PFSK-1 (cell line): ENCODE data around the gene PKMYT1.

Experiments
- FOXP2 ChIP-seq: optimal IDR thresholded peaks from 2 replicates; pipeline ENCODE3; 2011; ENCODE audit warnings: borderline replicate concordance, control low read depth, inconsistent platforms; ENCODE audit not compliant: insufficient read depth; ENCODE audit errors: extremely low read length, extremely low read depth
- POLR2AphosphoS5 ChIP-seq: IDR thresholded peaks from 2 replicates; pipeline ENCODE4 v1.6.1; 2012; ENCODE audit warnings: low read depth, mild to moderate bottlenecking, control low read depth, low read length, moderate library complexity
- SIN3A ChIP-seq: IDR thresholded peaks from 2 replicates; pipeline ENCODE4 v1.6.1; 2012; ENCODE audit warnings: mild to moderate bottlenecking, low read length, moderate library complexity, borderline replicate concordance; ENCODE audit not compliant: insufficient read depth
- TAF1 ChIP-seq: IDR thresholded peaks from 2 replicates; pipeline ENCODE4 v1.6.1; 2012; ENCODE audit warnings: low read length, control low read depth, borderline replicate concordance; ENCODE audit not compliant: insufficient read depth
- TF ChIP-seq, protein P1 (sequence below), 2 experiments: IDR thresholded peaks; 2 replicates each; pipeline versions ENCODE4 v1.6.1 to v1.8.0; 2011 to 2012; ENCODE audit warnings: low read depth in 2 of 2, low read length in 2 of 2, control low read depth in 1 of 2, inconsistent platforms in 1 of 2, mild to moderate bottlenecking in 1 of 2, moderate library complexity in 1 of 2; ENCODE audit not compliant: insufficient read depth in 1 of 2

Gene PKMYT1

DNA sequence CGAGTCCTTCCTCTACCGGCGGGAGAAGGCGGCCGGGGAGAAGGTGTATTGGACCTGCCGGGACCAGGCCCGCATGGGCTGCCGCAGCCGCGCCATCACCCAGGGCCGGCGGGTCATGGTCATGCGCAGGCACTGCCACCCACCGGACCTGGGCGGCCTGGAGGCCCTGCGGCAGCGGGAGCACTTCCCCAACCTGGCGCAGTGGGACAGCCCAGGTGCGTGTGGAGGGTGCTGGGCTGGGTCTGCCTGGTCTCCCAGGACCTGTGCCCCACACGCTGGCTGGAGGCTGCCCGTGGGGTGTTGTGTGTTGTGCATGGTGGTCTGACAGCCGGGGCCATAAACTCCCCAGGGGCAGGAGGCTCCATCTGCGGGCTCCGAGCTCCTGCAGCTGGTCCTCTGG lies 43.1 kb downstream of the PKMYT1 start:
- TF ChIP-seq TAF1 = no peak
- TF ChIP-seq POLR2AphosphoS5 = no peak
- TF ChIP-seq, protein P1, sequence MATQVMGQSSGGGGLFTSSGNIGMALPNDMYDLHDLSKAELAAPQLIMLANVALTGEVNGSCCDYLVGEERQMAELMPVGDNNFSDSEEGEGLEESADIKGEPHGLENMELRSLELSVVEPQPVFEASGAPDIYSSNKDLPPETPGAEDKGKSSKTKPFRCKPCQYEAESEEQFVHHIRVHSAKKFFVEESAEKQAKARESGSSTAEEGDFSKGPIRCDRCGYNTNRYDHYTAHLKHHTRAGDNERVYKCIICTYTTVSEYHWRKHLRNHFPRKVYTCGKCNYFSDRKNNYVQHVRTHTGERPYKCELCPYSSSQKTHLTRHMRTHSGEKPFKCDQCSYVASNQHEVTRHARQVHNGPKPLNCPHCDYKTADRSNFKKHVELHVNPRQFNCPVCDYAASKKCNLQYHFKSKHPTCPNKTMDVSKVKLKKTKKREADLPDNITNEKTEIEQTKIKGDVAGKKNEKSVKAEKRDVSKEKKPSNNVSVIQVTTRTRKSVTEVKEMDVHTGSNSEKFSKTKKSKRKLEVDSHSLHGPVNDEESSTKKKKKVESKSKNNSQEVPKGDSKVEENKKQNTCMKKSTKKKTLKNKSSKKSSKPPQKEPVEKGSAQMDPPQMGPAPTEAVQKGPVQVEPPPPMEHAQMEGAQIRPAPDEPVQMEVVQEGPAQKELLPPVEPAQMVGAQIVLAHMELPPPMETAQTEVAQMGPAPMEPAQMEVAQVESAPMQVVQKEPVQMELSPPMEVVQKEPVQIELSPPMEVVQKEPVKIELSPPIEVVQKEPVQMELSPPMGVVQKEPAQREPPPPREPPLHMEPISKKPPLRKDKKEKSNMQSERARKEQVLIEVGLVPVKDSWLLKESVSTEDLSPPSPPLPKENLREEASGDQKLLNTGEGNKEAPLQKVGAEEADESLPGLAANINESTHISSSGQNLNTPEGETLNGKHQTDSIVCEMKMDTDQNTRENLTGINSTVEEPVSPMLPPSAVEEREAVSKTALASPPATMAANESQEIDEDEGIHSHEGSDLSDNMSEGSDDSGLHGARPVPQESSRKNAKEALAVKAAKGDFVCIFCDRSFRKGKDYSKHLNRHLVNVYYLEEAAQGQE (IDR thresholded peaks at IDR 0.05; ENCODE audit: insufficient read depth in 1 of 2, low read depth in 2 of 2, low read length in 2 of 2) = no peak
- TF ChIP-seq FOXP2 = no peak
- TF ChIP-seq SIN3A = no peak

DNA sequence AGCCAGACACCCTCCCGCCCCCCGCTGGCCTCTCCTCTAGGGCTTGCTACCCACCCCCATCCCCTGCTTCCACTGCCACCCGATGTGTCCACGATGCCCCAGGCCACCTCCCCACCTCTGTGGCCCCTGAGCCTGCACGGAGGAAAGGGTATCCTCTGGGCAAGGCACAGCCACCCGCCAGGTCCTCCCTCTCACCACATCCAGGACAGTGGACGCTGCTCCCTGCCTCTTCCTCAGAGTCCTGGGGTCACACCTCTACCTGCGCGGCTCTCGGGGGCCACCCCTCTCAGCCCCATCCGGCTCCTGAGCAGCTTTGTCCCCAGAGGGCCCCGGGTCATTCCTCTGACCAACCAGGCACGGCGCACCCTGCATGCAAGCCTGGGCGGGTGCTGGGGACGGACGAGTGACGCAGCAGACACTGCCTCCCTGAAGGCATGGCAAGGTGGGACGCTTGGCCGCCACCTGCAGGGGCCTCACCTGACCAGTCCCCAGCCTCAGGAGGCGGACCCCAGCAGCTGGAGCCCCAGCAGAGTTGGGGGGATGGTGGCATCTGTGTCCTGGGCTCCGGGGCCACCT lies 43.7 kb downstream of the PKMYT1 start:
- TF ChIP-seq TAF1 (no peak), SIN3A (no peak), POLR2AphosphoS5 (no peak), FOXP2 (no peak)
- TF ChIP-seq, protein P1 (IDR thresholded peaks at IDR 0.05; ENCODE audit: insufficient read depth in 1 of 2, low read depth in 2 of 2, low read length in 2 of 2) = no peak

DNA sequence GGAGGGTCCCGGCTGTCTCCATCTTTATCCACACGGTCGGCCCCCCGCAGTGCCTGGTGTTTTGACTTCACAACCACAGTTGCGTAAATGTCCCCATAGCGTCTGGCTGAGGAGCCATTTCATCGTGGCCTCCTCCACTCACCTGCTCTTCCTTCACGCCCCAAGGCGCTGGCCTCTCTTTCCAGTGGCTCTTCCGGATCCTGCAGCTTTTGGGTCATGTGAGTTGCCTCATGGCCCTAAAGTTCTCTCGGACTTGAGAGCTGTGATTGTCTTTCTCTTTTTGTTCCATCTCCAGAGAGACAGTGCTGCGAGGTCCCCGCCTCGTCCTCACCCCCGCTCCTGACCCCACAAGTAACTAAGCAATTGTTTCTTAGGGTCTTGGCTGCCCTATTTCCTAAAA lies 45.8 kb downstream of the PKMYT1 start:
- TF ChIP-seq POLR2AphosphoS5 = no peak
- TF ChIP-seq, protein P1 (IDR thresholded peaks at IDR 0.05; ENCODE audit: insufficient read depth in 1 of 2, low read depth in 2 of 2, low read length in 2 of 2) = no peak
- no peak for TF ChIP-seq SIN3A
- no peak for TF ChIP-seq FOXP2
- TF ChIP-seq TAF1 = no peak

DNA sequence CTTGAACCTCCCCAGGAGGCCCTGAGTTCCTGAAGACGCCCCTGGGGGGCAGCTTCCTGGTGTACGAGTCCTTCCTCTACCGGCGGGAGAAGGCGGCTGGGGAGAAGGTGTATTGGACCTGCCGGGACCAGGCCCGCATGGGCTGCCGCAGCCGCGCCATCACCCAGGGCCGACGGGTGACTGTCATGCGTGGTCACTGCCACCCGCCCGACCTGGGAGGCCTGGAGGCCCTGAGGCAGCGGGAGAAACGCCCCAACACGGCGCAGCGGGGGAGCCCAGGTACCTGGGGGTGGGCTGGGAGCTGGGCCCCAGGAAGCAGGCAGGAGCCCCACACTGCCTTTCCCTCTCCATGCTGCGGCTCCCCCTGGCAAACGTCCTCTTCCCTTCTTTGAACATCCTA lies 46.5 kb downstream of the PKMYT1 start:
- TF ChIP-seq SIN3A (no peak), POLR2AphosphoS5 (no peak), FOXP2 (no peak), TAF1 (no peak)
- TF ChIP-seq, protein P1 (IDR thresholded peaks at IDR 0.05; ENCODE audit: insufficient read depth in 1 of 2, low read depth in 2 of 2, low read length in 2 of 2) = no peak
